ENCODE results near the gene ESRRA. TPM values are rescaled to one million over a fixed set of nuclear protein-coding genes. Genes with fewer than 3 reads are reported as not detected.

The ESRRA gene
- total RNA-seq, 1 donor from 2014 or later: 12.0 TPM

Small RNA genes within 50 kb of the gene (small RNA-seq; reads per million reads assigned to genes)
- gene MIR7155 (ENCODE audit: low replicate concordance): 0.09 reads per million
- not detected for gene RF00019 (ENCODE audit: low replicate concordance)

Other genes starting within 250 kb of the ESRRA start
- gene MACROD1, start 139.4 kb upstream of the ESRRA start, total RNA-seq: 23.1 TPM
- gene STIP1, start 119.4 kb upstream of the ESRRA start, total RNA-seq: 67.6 TPM
- gene FERMT3, start 98.8 kb upstream of the ESRRA start, total RNA-seq: 7.2 TPM
- 13.7 TPM for gene TRPT1, start 79.3 kb upstream of the ESRRA start, total RNA-seq
- 13.7 TPM for gene NUDT22, start 79.2 kb upstream of the ESRRA start, total RNA-seq
- gene DNAJC4, start 75.0 kb upstream of the ESRRA start, total RNA-seq: 15.2 TPM
- 31.9 TPM for gene VEGFB, start 70.9 kb upstream of the ESRRA start, total RNA-seq
- gene FKBP2, start 64.4 kb upstream of the ESRRA start, total RNA-seq: 39.4 TPM
- 43.1 TPM for gene PPP1R14B, start 58.6 kb upstream of the ESRRA start, total RNA-seq
- gene PLCB3, start 54.0 kb upstream of the ESRRA start, total RNA-seq: 17.4 TPM
- gene BAD, start 20.9 kb upstream of the ESRRA start, total RNA-seq: 27.5 TPM
- gene GPR137, start 19.7 kb upstream of the ESRRA start, total RNA-seq: 4.7 TPM
- gene KCNK4, start 14.2 kb upstream of the ESRRA start, total RNA-seq: not detected
- 0.39 TPM for gene CATSPERZ, start 5.2 kb upstream of the ESRRA start, total RNA-seq
- gene TRMT112, start 12.0 kb downstream of the ESRRA start, total RNA-seq: 108 TPM
- 81.9 TPM for gene PRDX5, start 12.6 kb downstream of the ESRRA start, total RNA-seq
- gene CCDC88B, start 34.7 kb downstream of the ESRRA start, total RNA-seq: 5.9 TPM
- 9.7 TPM for gene RPS6KA4, start 53.6 kb downstream of the ESRRA start, total RNA-seq